GM04503 (cell line): ENCODE measurements around the gene ZNRF4.

Experiments used
- DNase-seq: peaks from one replicate; pipeline ENCODE4 v3.0.0-alpha.2; 2012; ENCODE audit warnings: low read depth

Gene ZNRF4

GRCh38 chr19:5440299-5440698, 14.9 kb upstream of the ZNRF4 start:
- DNase-seq, result no peak

- no peak for DNase-seq
Measured at GRCh38 chr19:5443723-5444122, 11.5 kb upstream of the ZNRF4 start.

DNA sequence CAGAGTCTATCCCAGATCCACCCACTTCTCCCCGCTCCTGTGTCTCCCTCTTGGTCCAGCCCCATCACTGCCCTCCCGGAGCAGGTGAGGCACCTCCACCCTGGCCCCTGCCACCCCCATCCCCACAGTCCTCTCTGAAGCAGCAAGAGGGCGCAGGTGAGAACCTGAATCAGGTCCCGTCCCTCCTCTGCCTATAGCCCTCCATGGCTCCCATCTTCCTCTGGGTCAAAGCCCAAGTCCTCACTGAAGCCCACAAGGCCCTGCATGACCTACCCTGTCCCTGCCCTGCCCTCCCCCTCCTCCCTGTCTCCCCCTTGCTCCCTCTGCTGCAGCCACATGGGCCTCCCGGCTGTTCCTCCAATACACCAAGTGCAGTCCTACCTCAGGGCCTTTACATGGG, 10.8 kb upstream of the ZNRF4 start:
- DNase-seq, result no peak

- no peak for DNase-seq
Measured at GRCh38 chr19:5445071-5445470, 10.1 kb upstream of the ZNRF4 start.

GRCh38 chr19:5445561-5446055, 9.6 kb upstream of the ZNRF4 start:
- DNase-seq, result no peak

DNA sequence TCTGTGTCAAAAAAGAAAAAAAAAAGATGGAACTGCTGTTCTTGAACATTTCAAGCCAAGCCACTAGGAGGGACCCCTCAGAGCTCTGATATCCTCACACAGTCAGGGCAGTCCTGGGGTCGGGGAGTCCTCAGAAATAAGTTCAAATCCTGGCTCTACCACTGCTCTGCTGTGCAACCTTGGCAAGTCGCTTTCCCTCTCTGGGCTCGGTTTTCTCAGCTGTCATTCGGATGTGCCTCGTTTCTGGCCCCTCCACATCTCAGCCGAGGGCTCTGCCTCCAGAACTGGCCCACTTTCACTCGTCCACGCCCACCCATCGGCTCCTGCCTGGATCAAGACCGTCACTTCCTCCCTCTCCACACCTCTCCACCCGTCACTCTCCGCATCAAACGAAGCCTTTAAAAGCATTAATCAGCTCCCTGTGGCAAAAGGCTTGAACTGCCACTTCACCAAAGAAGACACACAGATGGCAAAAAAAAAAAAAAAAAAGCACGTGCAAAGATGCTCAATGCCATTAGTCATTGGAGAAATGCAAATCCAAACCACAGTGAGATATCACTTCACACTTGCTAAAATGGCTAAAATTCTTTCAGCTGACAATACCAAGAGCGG, 7.4 kb upstream of the ZNRF4 start:
- no peak for DNase-seq

DNA sequence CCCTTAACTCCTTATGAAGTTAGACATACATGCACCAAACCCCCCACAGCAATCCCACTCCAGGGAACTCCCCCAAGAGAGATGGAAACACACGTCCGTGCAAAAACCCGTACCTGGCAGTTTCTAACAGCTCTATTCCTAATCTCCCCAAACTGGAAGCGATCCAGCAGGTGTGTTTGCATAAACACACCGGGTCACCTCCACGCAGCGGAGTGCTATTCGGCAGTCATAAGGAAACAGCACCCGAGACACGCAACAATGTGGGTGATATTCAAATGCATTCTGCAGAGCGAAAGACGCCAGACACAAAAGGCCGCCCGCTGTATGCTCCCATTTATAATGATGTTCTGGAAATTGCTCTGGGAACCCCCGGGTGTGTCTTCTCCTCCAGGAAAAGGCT, 6.8 kb upstream of the ZNRF4 start:
- no peak for DNase-seq

DNA sequence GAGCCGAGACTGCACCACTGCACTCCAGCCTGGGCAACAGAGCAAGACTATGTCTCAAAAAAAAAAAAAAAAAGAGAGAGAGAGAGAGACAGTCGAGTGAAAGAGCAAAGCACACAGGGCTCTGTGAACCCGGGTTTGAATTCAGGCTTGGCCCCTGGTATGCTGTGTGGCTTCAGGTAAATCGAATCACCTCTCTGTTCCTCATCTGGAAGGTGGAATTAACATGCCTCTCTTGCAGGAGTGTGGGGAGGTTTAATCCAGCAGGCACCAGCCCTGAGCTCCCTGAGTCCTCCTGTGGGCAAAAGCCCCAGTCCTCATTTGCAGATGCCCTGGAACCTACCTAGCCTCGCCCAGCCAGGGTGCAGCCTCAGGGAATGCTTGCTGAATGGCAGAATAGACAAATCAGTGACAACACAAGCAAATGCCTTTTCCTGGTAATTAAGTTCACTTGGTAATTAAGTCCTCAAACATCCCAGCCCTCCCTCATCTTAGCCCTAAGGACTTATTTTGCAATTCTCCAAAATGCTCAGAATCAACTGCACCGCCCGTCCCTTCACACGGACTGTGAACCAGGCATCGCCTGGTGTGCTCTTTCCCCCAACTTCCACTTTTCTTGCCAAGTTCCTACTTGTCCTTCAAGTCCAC, 4.6 kb upstream of the ZNRF4 start:
- DNase-seq, result no peak

DNA sequence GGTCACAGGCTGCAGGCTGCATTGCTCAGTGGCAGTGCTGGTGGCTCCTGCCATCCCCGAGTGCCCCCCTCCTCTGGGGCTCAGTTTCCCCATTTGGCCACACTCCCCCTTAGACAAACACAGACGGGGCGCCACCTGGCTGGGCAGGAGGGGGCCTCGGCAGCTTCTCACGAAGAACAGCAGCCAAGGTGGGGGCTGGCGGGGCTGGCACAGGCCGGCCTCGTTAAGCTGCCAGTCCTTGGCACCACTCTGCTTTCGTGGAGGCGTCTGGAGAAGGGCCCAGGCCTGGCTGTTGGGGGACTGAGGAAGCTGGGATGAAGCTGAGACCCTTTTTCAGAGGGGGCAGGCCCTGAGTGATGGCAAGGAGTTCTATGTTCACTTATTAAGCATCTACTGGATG, 3.7 kb upstream of the ZNRF4 start:
- DNase-seq, result no peak

- DNase-seq, result no peak
Measured at GRCh38 chr19:5452594-5453565, 2.3 kb upstream of the ZNRF4 start.

GRCh38 chr19:5454743-5455142, 474 bp upstream of the ZNRF4 start:
- DNase-seq, result no peak

DNA sequence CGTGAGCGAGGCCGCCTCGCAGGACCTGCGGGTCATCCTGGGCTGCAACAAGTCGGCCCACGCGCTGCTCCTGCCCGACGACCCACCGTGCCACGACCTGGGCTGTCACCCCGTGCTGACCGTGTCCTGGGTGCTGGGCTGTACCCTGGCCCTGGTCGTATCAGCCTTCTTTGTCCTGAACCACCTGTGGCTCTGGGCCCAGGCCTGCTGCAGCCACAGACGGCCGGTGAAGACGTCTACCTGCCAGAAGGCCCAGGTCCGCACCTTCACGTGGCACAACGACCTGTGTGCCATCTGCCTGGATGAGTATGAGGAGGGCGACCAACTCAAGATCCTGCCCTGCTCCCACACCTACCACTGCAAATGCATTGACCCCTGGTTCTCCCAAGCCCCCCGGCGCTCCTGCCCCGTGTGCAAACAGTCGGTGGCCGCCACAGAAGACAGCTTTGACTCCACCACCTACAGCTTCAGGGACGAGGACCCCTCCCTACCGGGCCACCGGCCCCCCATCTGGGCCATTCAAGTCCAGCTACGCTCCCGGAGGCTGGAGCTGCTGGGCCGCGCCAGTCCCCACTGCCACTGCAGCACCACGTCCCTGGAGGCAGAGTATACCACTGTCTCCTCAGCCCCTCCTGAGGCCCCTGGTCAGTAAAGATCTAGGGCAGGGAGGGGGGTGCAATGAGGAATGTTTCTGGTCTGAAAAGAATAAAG, 1.1 kb downstream of the ZNRF4 start:
- no peak for DNase-seq

DNA sequence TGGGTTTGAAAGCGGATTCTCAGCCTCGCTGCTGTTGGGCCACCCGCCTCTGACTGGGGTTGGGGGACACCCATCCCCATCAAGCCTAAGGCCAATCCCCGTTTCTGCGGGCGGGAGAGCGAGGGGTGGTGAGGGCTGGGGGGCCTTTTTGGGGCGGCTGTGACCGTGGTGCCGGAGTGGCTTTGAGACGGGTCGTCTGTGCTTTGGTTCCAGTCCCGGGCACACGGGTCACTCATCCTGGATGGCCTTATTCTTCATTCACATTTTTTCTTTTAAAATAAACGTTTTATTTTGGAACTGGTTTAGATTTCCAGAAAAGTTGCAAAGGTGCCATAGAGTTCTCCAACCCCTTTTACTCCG, 1.6 kb downstream of the ZNRF4 start:
- DNase-seq, result no peak

DNA sequence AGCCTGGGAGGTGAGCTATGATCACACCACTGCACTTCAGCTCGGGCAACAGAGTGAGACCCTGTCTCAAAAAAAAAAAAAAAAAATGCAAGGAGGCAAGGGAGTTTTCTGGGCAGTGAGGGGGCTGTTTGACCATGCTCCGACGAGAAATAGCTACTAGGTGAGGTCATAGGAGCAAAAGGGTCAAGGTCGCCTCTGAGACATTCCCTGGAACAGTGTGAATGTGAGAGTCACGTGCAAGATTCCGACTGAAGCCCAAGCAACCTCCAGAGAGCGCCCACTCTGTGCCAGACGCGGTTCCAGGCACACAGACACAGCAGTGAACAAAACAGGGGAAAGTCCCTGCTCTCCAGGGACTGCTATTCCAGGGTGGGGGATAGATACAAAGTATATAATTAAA, 2.5 kb downstream of the ZNRF4 start:
- DNase-seq, result no peak

- DNase-seq, result no peak
Measured at GRCh38 chr19:5458420-5458819, 3.2 kb downstream of the ZNRF4 start.

DNA sequence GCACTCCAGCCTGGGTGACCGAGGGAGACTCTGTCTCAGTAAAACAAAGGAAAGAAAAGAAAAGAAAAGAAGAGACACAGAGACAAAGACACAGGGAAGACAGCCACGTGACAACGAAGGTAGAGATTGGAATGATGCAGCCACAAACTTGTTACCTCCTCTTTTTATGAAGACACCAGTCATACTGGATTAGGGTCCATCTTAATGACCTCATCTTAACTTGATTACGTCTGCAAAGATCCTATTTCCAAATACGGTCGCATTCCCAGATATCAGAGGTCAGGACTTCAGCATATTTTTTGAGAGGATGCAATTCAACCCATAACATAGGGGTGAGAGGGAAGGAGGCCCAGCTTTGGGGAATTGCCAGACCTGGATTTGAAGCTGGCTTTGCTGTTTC, 4.1 kb downstream of the ZNRF4 start:
- no peak for DNase-seq

- DNase-seq, result no peak
Measured at GRCh38 chr19:5460748-5461147, 5.5 kb downstream of the ZNRF4 start.

DNA sequence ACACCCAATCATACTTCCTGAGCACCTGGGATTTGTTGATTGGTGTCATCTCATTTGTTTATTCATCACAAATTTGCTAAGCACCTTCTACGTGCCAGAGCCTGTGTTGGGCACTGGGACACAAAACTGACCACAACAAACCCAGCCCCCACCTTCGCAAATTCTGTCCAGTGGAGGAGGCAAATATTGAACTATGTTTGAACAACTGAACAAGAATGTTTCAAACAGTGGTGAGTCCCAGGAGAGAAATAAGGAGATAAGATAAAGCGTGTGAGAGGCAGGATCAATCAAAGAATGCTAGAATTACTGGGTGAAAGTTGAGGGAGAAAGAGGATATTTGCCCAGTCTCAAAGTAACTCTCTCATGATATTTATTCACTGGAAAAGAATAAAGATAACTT, 8.7 kb downstream of the ZNRF4 start:
- DNase-seq, result no peak

- DNase-seq, result no peak
Measured at GRCh38 chr19:5466072-5466471, 10.9 kb downstream of the ZNRF4 start.

DNA sequence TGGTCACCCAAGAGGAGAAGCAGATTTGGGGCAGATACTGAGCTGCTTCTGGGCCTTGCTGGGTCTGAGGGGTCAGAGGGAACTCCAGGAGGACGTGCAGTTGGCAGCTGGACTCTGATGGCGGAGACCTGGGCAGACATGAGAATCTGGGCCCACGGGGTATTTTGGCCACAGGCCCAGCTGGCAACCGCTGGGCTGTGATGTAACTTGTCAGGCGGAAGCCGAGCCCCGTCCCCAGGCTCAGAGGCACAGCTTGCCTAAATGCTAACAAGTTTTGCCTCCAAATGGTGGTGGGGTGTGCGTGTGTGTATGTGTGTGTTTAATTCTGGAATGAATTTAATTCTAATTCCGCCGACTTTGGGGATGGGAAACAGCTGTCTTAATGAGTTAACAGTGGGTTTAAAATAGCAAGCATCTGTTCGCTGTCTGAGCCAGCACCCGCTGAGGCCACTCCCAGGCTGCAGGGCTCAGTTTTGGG, 11.6 kb downstream of the ZNRF4 start:
- DNase-seq, result no peak

DNA sequence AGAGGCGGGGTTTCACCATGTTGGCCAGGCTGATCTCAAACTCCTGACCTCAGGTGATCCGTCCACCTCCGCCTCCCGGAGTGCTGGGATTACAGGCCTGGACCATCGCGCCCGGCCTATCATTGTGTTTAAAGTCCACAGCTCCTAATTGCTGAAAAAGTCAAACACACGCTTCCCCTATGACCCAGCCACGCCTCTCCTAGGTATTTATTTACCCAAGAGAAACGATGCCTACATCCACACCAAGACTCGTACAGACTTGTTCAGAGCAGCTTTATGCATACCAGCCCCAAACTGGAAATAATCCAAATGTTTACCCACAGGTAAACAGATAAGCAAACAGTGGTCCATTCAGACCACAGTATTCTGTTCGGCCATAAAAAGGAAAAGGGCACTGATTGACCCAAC, 15.1 kb downstream of the ZNRF4 start:
- DNase-seq, result no peak

DNA sequence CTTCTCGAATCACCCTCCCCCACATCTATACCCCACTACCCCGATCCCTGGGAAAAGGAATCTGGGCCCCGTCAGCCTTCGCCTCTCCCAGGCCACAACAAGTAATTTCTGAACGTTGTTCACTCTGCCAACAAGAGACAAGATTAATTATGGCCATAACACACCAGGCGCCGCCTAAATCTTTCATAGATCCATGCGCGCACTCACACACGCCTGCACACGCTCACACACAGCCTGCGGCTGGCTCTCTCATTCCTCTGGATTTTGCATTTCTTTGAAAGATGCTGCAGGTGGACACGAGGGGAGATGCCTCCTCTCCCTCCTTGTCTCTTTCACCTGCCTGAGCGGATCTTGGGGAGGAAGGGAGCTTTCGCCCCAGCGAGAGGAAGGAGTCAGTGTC, 17.1 kb downstream of the ZNRF4 start:
- DNase-seq, result no peak
